Epithelial cell of prostate (primary cell): ENCODE results near the gene LRRC26.

Source experiments
- DNase-seq: peaks from one replicate; pipeline ENCODE4 v3.0.0-alpha.2; 2011; ENCODE audit warnings: low read depth, low spot score
- H3K27ac ChIP-seq: fragments of 450-650 bp; 2 replicates; pipeline ENCODE4 v1.5.1; 2017; ENCODE audit warnings: mild to moderate bottlenecking

LRRC26 gene

GRCh38 chr9:137184881-137185660 lies 15.2 kb upstream of the LRRC26 start:
- no peak for DNase-seq
- no peak overlapping the region for H3K27ac ChIP-seq

- no peak overlapping the region for H3K27ac ChIP-seq
- DNase-seq, result no peak
Measured at GRCh38 chr9:137183980-137184595, 14.2 kb upstream of the LRRC26 start.

- no peak overlapping the region for H3K27ac ChIP-seq
- no peak for DNase-seq
Measured at GRCh38 chr9:137182836-137183235, 13.0 kb upstream of the LRRC26 start.

GRCh38 chr9:137181680-137182079 lies 11.8 kb upstream of the LRRC26 start:
- no peak overlapping the region for H3K27ac ChIP-seq
- DNase-seq, result no peak

GRCh38 chr9:137180491-137180890 lies 10.6 kb upstream of the LRRC26 start:
- DNase-seq, result no peak
- no peak overlapping the region for H3K27ac ChIP-seq

GRCh38 chr9:137179761-137180160 lies 9.9 kb upstream of the LRRC26 start:
- DNase-seq, result no peak

GRCh38 chr9:137178939-137179630 lies 9.2 kb upstream of the LRRC26 start:
- no peak for DNase-seq
- H3K27ac ChIP-seq, result no peak overlapping the region

More at GRCh38 chr9:137179761-137180160, 9.9 kb upstream of the LRRC26 start:
- no peak overlapping the region for H3K27ac ChIP-seq

GRCh38 chr9:137178201-137178938 lies 8.5 kb upstream of the LRRC26 start:
- no peak overlapping the region for H3K27ac ChIP-seq
- DNase-seq, result no peak

GRCh38 chr9:137176302-137177182 lies 6.7 kb upstream of the LRRC26 start:
- no peak overlapping the region for H3K27ac ChIP-seq
- no peak for DNase-seq

- H3K27ac ChIP-seq, result no peak overlapping the region
- no peak for DNase-seq
Measured at GRCh38 chr9:137175345-137175961, 5.6 kb upstream of the LRRC26 start.

- no peak for DNase-seq
- H3K27ac ChIP-seq, result no peak overlapping the region
Measured at GRCh38 chr9:137174722-137175293, 5.0 kb upstream of the LRRC26 start.

GRCh38 chr9:137173796-137174664 lies 4.2 kb upstream of the LRRC26 start:
- H3K27ac ChIP-seq, result no peak overlapping the region
- no peak for DNase-seq

GRCh38 chr9:137172901-137173795 lies 3.3 kb upstream of the LRRC26 start:
- no peak for DNase-seq
- peak overlapping the region; percentile 12 for H3K27ac ChIP-seq

GRCh38 chr9:137171149-137171900 lies 1.5 kb upstream of the LRRC26 start:
- DNase-seq, result no peak
- H3K27ac ChIP-seq, result no peak overlapping the region

- DNase-seq, result no peak
Measured at GRCh38 chr9:137170486-137171148, 766 bp upstream of the LRRC26 start.

More at GRCh38 chr9:137170486-137171148, 766 bp upstream of the LRRC26 start:
- H3K27ac ChIP-seq, result no peak overlapping the region
